K562 (cell line): ENCODE results near the gene CADPS2. TPM values are rescaled to one million over a fixed set of nuclear protein-coding genes. Genes with fewer than 3 reads are reported as not detected.

Experiments
- ATAC-seq: fragments of 200-7000 bp; cut with Tn5 transposase; 3 replicates; pipeline ENCODE4 v1.9.1; 2020; ENCODE audit warnings: moderate library complexity
- BruUV-seq: library from RNA; stranded (reverse); fragments of 400-500 nt; replicated peaks from 2 replicates; lab custom pipeline; 2021; lab: Mats Ljungman, UMichigan
- CTCF ChIA-PET: fragments of 300-600 bp; formaldehyde crosslinking; extraction: SDS; loops from one replicate; lab custom pipeline; 2021; ENCODE audit warnings: low intra/inter-chr PET ratio; lab: Yijun Ruan, JAX
- POLR2A ChIA-PET: fragments of 300-600, 350-650 bp; sonication (Branson Sonifier 250); formaldehyde crosslinking; extraction: SDS; loops from one replicate; lab custom pipeline; 2021; ENCODE audit warnings: antibody characterized with exemption, inconsistent platforms; lab: Yijun Ruan, JAX
- DNase-seq, 4 experiments: peaks; one replicate each; pipeline versions ENCODE4 v3.0.0 to v3.0.0-alpha.2; 2011 to 2018; ENCODE audit warnings: low spot score in 3 of 4, mixed read lengths in 3 of 4; ENCODE audit errors: extremely low read depth in 1 of 4
- FAIRE-seq: peaks from 2 replicates; lab custom pipeline; 2011; peaks lifted over from hg19 to GRCh38; lab: Jason Lieb, UNC
- H2AFZ ChIP-seq: 2 replicates; pipeline ENCODE4 v1.6.0; 2011; ENCODE audit warnings: low read depth, low read length, control low read depth, inconsistent platforms
- H3K27ac ChIP-seq: fragments of 200-600 bp; 3 replicates; pipeline ENCODE4 v1.8.0; 2011; ENCODE audit warnings: low read depth, mild to moderate bottlenecking, control low read depth, inconsistent platforms, low read length, moderate library complexity, mixed read lengths; ENCODE audit errors: extremely low read depth
- H3K27me3 ChIP-seq, 2 experiments: fragments of 300-600 bp in 1 of 2; 2 replicates in 1 of 2; 3 replicates in 1 of 2; pipeline versions ENCODE4 v1.6.0 to v1.8.0; 2011; ENCODE audit warnings: inconsistent platforms in 2 of 2, low read length in 2 of 2, mild to moderate bottlenecking in 1 of 2, mixed read lengths in 1 of 2, moderate library complexity in 1 of 2; ENCODE audit not compliant: control insufficient read depth in 2 of 2, insufficient read depth in 2 of 2
- H3K36me3 ChIP-seq: fragments of 300-600 bp; 3 replicates; pipeline ENCODE4 v1.8.0; 2011; ENCODE audit warnings: mild to moderate bottlenecking, low read length, inconsistent platforms; ENCODE audit not compliant: control insufficient read depth, insufficient read depth
- H3K4me1 ChIP-seq, 2 experiments: fragments of 200-600 bp in 1 of 2; replicated peaks in 1 of 2; 2 replicates in 1 of 2; 3 replicates in 1 of 2; pipeline versions ENCODE4 v1.5.1 to v1.8.0; 2011; ENCODE audit warnings: inconsistent platforms in 2 of 2, low read length in 2 of 2, mild to moderate bottlenecking in 1 of 2, mixed read lengths in 1 of 2, moderate library complexity in 1 of 2; ENCODE audit not compliant: control insufficient read depth in 2 of 2, insufficient read depth in 2 of 2
- H3K4me2 ChIP-seq: 2 replicates; pipeline ENCODE4 v1.6.1; 2011; ENCODE audit warnings: low read length, control low read depth, inconsistent platforms, mixed read lengths; ENCODE audit not compliant: insufficient read depth
- H3K4me3 ChIP-seq: fragments of 200-600 bp; sonication (generic), shearing (Covaris generic); 2 replicates; pipeline ENCODE4 v1.5.1; 2016; ENCODE audit warnings: control low read depth, inconsistent platforms
- H3K79me2 ChIP-seq: fragments of 200-600 bp; 3 replicates; pipeline ENCODE4 v1.8.0; 2011; ENCODE audit warnings: low read length, inconsistent platforms; ENCODE audit not compliant: control insufficient read depth, insufficient read depth
- H3K9ac ChIP-seq, 2 experiments: 2 replicates each; pipeline versions ENCODE4 v1.6.0 to v1.6.1; 2011; ENCODE audit warnings: low read depth in 2 of 2, low read length in 2 of 2, control low read depth in 1 of 2, inconsistent platforms in 1 of 2, mild to moderate bottlenecking in 1 of 2, mixed read lengths in 1 of 2; ENCODE audit not compliant: insufficient read depth in 1 of 2
- H3K9me1 ChIP-seq: one replicate; pipeline ENCODE4 v1.6.0; 2011; ENCODE audit warnings: inconsistent platforms, mild to moderate bottlenecking, low read length, moderate library complexity; ENCODE audit not compliant: control insufficient read depth, insufficient read depth
- H3K9me3 ChIP-seq: replicated peaks from 2 replicates; pipeline ENCODE4 v1.5.1; 2011; ENCODE audit warnings: low read depth, low read length, inconsistent platforms; ENCODE audit not compliant: control insufficient read depth, insufficient read depth
- H4K20me1 ChIP-seq: replicated peaks from 2 replicates; pipeline ENCODE4 v1.6.1; 2011; ENCODE audit warnings: low read length, inconsistent platforms, mixed read lengths; ENCODE audit not compliant: control insufficient read depth, insufficient read depth
- AFF1 ChIP-seq, 2 experiments: fragments of 450-650 bp; IDR thresholded peaks; 2 replicates each; pipeline ENCODE4 v1.6.1; 2018; ENCODE audit warnings: mild to moderate bottlenecking in 2 of 2, low read depth in 1 of 2; ENCODE audit not compliant: partially characterized antibody in 2 of 2
- BCLAF1 ChIP-seq, 2 experiments: fragments of 450-650 bp in 1 of 2; IDR thresholded peaks; 2 replicates each; pipeline ENCODE4 v1.6.1; 2011 to 2017; ENCODE audit warnings: low read depth in 2 of 2, antibody characterized with exemption in 1 of 2, borderline replicate concordance in 1 of 2, low read length in 1 of 2, mild to moderate bottlenecking in 1 of 2, mixed read lengths in 1 of 2; ENCODE audit not compliant: control insufficient read depth in 1 of 2
- ERF ChIP-seq: fragments of 450-650 bp; formaldehyde crosslinking; IDR thresholded peaks from 2 replicates; pipeline ENCODE4 v1.4.0; 2020; ENCODE audit warnings: mild to moderate bottlenecking, mixed read lengths
- FOXO4 ChIP-seq: fragments of 450-650 bp; formaldehyde crosslinking; IDR thresholded peaks from 2 replicates; pipeline ENCODE4 v1.4.0; 2020; ENCODE audit warnings: mild to moderate bottlenecking, moderate library complexity
- NCOR1 ChIP-seq: fragments of 450-650 bp; IDR thresholded peaks from 2 replicates; pipeline ENCODE4 v1.6.1; 2016; ENCODE audit warnings: mild to moderate bottlenecking, moderate library complexity
- NFXL1 ChIP-seq: fragments of 450-650 bp; formaldehyde crosslinking; IDR thresholded peaks from 2 replicates; pipeline ENCODE4 v1.4.0; 2021; ENCODE audit warnings: mild to moderate bottlenecking
- NR3C1 ChIP-seq: sonication (generic); formaldehyde crosslinking; IDR thresholded peaks from 2 replicates; pipeline ENCODE4 v1.8.1; 2022; ENCODE audit warnings: missing genetic modification reagents
- RBFOX2 ChIP-seq: fragments of 200-400 bp; formaldehyde crosslinking; IDR thresholded peaks from 2 replicates; pipeline ENCODE4 v1.6.1; 2017; ENCODE audit warnings: low read depth, mild to moderate bottlenecking, low read length, moderate library complexity
- RNF219 ChIP-seq: fragments of 250-450 bp; sonication (Bioruptor Pico); IDR thresholded peaks from 2 replicates; pipeline ENCODE4 v1.5.0; 2022; ENCODE audit warnings: mild to moderate bottlenecking
- ZC3H4 ChIP-seq: sonication (generic); formaldehyde crosslinking; IDR thresholded peaks from 2 replicates; pipeline ENCODE4 v1.9.0; 2021; ENCODE audit warnings: missing genetic modification reagents, borderline replicate concordance
- ZFP1 ChIP-seq: fragments of 450-650 bp; formaldehyde crosslinking; IDR thresholded peaks from 2 replicates; pipeline ENCODE4 v1.4.0; 2020; ENCODE audit warnings: mild to moderate bottlenecking, mixed read lengths
- WGBS: fragments of 100-300 bp; shearing (Covaris generic); methylation state at CpG from one replicate; pipeline ENCODE4 v1.1.6; 2016; ENCODE audit warnings: low coverage, mixed read lengths; ENCODE audit not compliant: insufficient coverage; ENCODE audit errors: missing lambda C conversion rate; 5-methylcytosine and 5-hydroxymethylcytosine counted together
- in situ Hi-C: fragments of 300-500 bp; cut with MboI; formaldehyde crosslinking; loops from 4 replicates; pipeline ENCODE4 v1.15.0; 2018; ENCODE audit warnings: inconsistent platforms, mixed read lengths
- intact Hi-C: fragments of 100-400 bp; cut with micrococcal nuclease; formaldehyde crosslinking; loops from 2 replicates; pipeline ENCODE4 v1.14.2; 2022
- polyA plus RNA-seq, 8 experiments: library from polyadenylated mRNA; depleted of rRNA in 4 of 8; stranded (reverse) in 5 of 8; unstranded in 3 of 8; fragments of >200 nt; fragmentation: Nextera tagmentation in 2 of 8; fragmentation: Illumina TruSeq in 1 of 8; extraction: Ambion mirVana in 2 of 8; extraction: Trizol in 1 of 8; gene quantifications; 2 replicates each; pipeline versions ENCODE4 v1.2.1 to v1.2.3, GENCODE V29; 2011 to 2014; ENCODE audit warnings: inconsistent platforms in 1 of 8, missing spikeins in 1 of 8
- total RNA-seq, 7 experiments: library from RNA; depleted of rRNA in 6 of 7; stranded (reverse); fragments of >200 nt in 6 of 7; fragmentation: Illumina TruSeq in 2 of 7; extraction: Trizol in 2 of 7; gene quantifications; 2 replicates each; pipeline versions ENCODE4 v1.2.1 to v1.2.3, GENCODE V29; 2011 to 2021; ENCODE audit warnings: low replicate concordance in 1 of 7

CADPS2 gene
- total and polyA plus RNA-seq, 9 of the 15 experiments (the other 6 are each of a cell fraction or from before 2014, with no cell fraction given): 0.03 to 0.14 (median 0.04) TPM; not detected in 1

GRCh38 chr7:122340427-122340826, 545.8 kb downstream of the CADPS2 start:
- H3K9me1 ChIP-seq: no peaks in the 10 kb centered on the region
- H3K27me3 ChIP-seq: no peaks in the 10 kb centered on the region
- CTCF ChIA-PET: no interaction called here
- H3K4me3 ChIP-seq: no peak overlapping the region
- H2AFZ ChIP-seq: no peak overlapping the region
- H3K4me1 ChIP-seq: no peaks in the 10 kb centered on the region
- H3K9ac ChIP-seq: no peak overlapping the region
- no TSS peak for BruUV-seq
- H3K36me3 ChIP-seq: no peaks in the 10 kb centered on the region
- no peaks in the 10 kb centered on the region for H3K9me3 ChIP-seq
- POLR2A ChIA-PET: no interaction called here
- DNase-seq (no peak), ATAC-seq (no peak), FAIRE-seq (no peak)
- H3K27ac ChIP-seq: no peak overlapping the region
- WGBS: 6% methylated on average over 1 of the region's 1 CpG
- intact Hi-C loops: no loop called here
- H3K79me2 ChIP-seq: no peaks in the 10 kb centered on the region
- no peaks in the 10 kb centered on the region for H4K20me1 ChIP-seq
- no peak overlapping the region for H3K4me2 ChIP-seq
- in situ Hi-C loops: no loop called here
- TF ChIP-seq BCLAF1 (IDR thresholded peaks at IDR 0.05; ENCODE audit: borderline replicate concordance in 1 of 2, control insufficient read depth in 1 of 2, low read depth in 2 of 2, low read length in 1 of 2) (no peak), FOXO4 (CRISPR knock-in tag) (no peak), NFXL1 (CRISPR knock-in tag) (no peak), RBFOX2 (no peak), ERF (CRISPR knock-in tag) (no peak), ZFP1 (CRISPR knock-in tag) (no peak), RNF219 (no peak), NCOR1 (no peak), ZC3H4 (CRISPR knock-in tag) (no peak), AFF1 (IDR thresholded peaks at IDR 0.05; ENCODE audit: low read depth in 1 of 2, partially characterized antibody in 2 of 2) (no peak), NR3C1 (CRISPR knock-in tag) (no peak)
